ENCODE results near the gene NTM.

- TF ChIP-seq POLR2A (IDR thresholded peaks at IDR 0.05; ENCODE audit: low read depth, low read length) (no peak), POLR2AphosphoS5 (IDR thresholded peaks at IDR 0.05; ENCODE audit: low read depth, low read length) (no peak)
Measured at GRCh38 chr11:131809203-131809918, 438.9 kb downstream of the NTM start.

All from GM12892 (cell line).